Measurements from ENCODE around the gene GOSR1.
"Not testable (repeated sequence)": the region's sequence is repeated elsewhere in the genome, so short reads cannot be mapped to it uniquely, and the experiment has no call there.

Gene GOSR1

DNA sequence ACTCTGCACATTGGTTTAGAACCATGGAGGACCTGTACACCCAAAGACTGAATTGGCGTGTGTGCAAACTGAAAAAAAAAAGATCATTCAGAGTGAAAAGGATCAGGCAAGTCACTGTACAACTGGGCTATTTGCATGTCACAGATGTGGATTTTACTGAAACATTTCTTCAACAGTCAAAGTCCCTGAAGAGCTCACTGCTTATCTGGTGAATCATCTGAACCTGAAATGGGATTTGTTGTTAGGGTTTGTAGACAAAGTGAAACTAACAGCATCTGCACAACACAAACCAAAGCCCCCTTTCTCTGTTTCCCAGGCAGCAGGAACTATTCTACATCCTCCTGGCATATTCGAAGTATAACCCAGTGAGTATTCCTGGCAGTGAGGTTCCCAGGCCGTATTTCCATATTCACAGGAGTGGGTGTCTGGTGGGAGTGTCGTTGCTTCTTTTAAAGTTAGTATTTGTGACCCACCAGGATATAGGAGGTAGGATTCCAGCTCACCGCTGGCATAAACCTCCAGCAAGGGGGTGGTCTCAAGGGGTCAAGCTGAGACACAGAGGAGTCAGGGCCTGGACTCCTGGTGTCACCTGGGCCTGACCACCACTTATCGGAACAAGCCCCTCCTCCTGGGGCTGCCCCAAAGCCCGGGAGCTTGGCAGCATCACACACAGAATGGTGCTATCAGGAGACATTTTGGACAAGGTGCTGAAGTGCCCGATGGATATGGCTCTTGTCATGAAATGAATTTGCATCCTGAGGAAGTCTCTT, 80.9 kb downstream of the GOSR1 start:
- Histone ChIP-seq H3K27ac (no peak overlapping the region), H3K4me3 (ENCODE audit: low read depth in 1 of 2, low read length in 1 of 2) (no peak overlapping the region), H3K9me3 (no peaks in the 10 kb centered on the region), H3K36me3 (no peaks in the 10 kb centered on the region), H3K4me1 (ENCODE audit: control insufficient read depth in 1 of 2, insufficient read depth in 1 of 2, low read depth in 1 of 2, low read length in 1 of 2) (no peaks in the 10 kb centered on the region), H3K27me3 (no peaks in the 10 kb centered on the region)
- TF ChIP-seq, protein P1, sequence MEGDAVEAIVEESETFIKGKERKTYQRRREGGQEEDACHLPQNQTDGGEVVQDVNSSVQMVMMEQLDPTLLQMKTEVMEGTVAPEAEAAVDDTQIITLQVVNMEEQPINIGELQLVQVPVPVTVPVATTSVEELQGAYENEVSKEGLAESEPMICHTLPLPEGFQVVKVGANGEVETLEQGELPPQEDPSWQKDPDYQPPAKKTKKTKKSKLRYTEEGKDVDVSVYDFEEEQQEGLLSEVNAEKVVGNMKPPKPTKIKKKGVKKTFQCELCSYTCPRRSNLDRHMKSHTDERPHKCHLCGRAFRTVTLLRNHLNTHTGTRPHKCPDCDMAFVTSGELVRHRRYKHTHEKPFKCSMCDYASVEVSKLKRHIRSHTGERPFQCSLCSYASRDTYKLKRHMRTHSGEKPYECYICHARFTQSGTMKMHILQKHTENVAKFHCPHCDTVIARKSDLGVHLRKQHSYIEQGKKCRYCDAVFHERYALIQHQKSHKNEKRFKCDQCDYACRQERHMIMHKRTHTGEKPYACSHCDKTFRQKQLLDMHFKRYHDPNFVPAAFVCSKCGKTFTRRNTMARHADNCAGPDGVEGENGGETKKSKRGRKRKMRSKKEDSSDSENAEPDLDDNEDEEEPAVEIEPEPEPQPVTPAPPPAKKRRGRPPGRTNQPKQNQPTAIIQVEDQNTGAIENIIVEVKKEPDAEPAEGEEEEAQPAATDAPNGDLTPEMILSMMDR (IDR thresholded peaks at IDR 0.05), result no peak

DNA sequence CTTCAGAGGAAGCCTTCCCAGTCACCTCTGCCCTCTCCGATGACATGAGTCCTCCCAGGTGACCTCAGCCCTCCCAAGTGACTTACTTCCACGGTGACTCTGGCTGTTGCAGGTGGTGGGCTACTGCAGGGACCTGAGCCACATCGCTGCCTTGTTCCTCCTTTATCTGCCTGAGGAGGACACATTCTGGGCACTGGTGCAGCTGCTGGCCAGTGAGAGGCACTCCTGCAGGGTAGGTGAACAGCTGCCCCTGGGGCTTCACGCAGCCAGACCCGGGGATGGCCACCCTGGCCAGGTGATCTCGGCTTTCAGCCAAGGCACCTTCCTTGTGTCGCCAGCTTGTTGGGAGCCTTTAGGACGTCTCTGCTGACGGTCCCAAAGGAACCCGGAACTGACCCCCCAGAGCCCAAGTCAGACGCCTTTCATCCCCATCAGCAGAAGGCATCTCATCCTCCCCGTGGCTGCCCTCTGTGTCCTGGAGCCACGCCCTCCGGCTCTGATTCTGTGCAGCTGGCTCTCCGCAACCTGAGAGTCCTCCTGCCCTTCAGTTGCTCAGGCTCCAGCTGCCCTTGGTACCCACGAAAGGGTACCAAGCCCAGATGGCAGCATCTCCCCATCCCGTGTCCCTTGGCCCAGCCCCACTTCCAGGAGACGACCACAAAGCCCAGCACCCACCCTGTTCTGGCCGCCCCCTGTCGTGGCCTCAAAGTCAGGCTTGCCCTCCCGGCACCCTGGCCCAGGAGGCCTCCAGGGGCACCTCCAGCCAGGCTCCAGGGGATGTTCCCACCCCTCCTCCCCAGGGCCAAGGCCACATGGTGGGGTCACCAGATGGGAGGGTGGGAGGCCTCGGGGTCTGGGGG, 81.7 kb downstream of the GOSR1 start:
- Histone ChIP-seq H3K4me3 (ENCODE audit: low read depth in 1 of 2, low read length in 1 of 2) (no peak overlapping the region), H3K27ac (no peak overlapping the region), H3K27me3 (no peaks in the 10 kb centered on the region), H3K36me3 (no peaks in the 10 kb centered on the region), H3K4me1 (ENCODE audit: control insufficient read depth in 1 of 2, insufficient read depth in 1 of 2, low read depth in 1 of 2, low read length in 1 of 2) (no peaks in the 10 kb centered on the region), H3K9me3 (no peaks in the 10 kb centered on the region)
- TF ChIP-seq, protein P1 (IDR thresholded peaks at IDR 0.05), result no peak

DNA sequence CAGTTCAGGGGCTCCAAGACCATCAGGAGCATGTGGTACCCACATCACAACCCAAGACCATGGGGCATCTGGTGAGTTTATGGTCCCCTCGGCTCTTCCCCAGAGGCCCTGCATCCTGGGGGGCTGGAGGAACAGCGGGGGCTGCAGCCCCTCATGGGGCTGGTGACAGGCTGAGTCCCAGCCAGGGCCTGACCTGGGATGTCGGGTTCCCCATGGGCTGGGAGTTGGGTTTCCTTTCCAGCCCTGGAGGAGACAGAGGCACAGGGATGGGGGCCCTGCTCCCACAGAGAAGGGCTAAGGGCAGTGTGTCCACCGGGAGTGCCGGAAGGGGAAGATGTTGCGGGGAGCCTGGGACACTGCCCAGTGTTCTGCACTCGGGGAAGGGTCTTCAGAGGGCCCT, 82.4 kb downstream of the GOSR1 start:
- Histone ChIP-seq H3K4me3 (ENCODE audit: low read depth in 1 of 2, low read length in 1 of 2) (no peak overlapping the region), H3K4me1 (ENCODE audit: control insufficient read depth in 1 of 2, insufficient read depth in 1 of 2, low read depth in 1 of 2, low read length in 1 of 2) (peaks cover 0 to 2% of the 10 kb centered on the region in 2 experiments), H3K27me3 (no peaks in the 10 kb centered on the region), H3K9me3 (no peaks in the 10 kb centered on the region), H3K36me3 (no peaks in the 10 kb centered on the region), H3K27ac (no peak overlapping the region)
- TF ChIP-seq, protein P1 (IDR thresholded peaks at IDR 0.05), result no peak

DNA sequence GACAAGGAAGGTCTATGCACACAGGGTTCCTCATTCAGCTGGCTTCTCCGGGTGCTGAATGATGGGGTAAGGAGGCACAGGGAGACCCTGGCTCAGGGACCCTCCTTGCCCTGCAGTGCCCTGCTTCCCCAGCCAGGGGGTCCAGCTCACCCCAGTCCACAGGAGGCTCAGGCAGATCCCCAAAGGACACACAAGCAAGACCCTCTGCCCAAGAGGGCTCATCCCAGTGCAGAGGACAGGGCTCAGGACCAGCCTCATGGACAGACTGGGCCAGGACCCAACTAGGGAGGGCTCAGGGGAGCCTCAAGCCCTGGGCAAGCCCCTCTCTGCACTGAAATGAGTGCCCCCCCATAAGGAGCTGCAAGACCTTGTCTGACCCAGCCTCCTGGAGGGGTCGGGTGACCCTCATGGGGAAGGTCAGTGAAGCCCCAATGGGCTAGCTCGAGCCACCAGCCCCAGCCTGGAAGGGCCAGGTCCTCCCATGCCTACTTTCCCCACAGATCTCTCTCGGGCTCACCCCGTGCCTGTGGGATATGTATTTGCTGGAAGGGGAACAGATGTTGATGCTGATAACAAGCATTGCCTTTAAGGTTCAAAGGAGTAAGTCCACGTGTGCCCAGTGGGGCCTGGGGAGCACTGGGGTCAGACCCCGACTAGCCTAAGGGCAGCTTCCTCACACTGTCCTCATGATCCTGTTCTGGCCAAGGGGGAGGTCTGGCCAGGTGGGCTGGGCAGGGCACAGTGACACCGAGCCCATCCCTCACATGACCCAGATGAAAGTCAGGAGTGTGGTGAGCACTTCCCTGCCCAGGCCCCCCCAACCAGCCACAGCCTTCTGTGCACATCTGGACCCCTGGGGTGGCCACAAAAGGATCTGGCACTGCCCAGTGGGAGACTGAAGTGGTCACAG, 83.2 kb downstream of the GOSR1 start:
- not testable (repeated sequence) for H3K4me3 ChIP-seq (ENCODE audit: low read depth in 1 of 2, low read length in 1 of 2); H3K27me3 ChIP-seq; H3K36me3 ChIP-seq; H3K4me1 ChIP-seq (ENCODE audit: control insufficient read depth in 1 of 2, insufficient read depth in 1 of 2, low read depth in 1 of 2, low read length in 1 of 2); H3K9me3 ChIP-seq; H3K27ac ChIP-seq

DNA sequence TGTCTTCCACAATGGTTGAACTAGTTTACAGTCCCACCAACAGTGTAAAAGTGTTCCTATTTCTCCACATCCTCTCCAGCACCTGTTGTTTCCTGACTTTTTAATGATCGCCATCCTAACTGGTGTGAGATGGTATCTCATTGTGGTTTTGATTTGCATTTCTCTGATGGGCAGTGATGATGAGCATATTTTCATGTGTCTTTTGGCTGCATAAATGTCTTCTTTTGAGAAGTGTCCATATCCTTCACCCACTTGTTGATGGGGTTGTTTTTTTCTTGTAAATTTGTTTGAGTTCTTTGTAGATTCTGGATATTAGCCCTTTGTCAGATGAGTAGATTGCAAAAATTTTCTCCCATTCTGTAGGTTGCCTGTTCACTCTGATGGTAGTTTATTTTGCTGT, 84.6 kb downstream of the GOSR1 start:
- not testable (repeated sequence) for H3K27me3 ChIP-seq; H3K9me3 ChIP-seq; H3K27ac ChIP-seq; H3K36me3 ChIP-seq; H3K4me1 ChIP-seq (ENCODE audit: control insufficient read depth in 1 of 2, insufficient read depth in 1 of 2, low read depth in 1 of 2, low read length in 1 of 2); H3K4me3 ChIP-seq (ENCODE audit: low read depth in 1 of 2, low read length in 1 of 2)

DNA sequence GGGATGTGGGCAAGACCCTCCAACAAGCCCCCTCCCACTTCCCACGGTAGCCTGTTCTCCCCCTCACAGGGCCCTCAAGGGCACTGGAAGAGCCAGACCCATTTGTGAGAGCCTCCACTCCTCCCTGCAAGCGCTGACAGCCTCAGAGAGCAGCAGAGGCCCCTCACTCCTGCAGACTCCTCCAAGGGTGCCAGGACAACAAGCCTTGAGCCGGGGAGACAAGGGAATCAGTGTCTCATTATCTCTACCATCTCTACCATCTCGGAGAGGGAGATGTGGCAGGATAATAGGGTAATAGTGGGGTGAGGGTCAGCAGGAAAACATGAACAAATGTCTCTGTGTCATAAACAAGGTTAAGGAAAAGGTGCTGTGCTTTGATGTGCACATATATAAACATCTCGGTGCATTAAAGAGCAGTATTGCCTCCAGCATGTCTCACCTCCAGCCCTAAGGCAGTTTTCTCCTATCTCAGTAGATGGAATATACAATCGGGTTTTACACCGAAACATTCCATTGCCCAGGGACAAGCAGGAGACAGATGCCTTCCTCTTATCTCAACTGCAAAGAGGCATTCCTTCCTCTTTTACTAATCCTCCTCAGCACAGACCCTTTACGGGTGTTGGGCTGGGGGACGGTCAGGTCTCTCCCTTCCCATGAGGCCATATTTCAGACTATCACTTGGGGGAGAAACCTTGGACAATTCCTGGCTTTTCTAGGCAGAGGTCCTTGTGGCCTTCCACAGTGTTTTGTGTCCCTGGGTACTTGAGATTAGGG, 86.1 kb downstream of the GOSR1 start:
- H3K36me3 ChIP-seq; H3K9me3 ChIP-seq; H3K27me3 ChIP-seq; H3K4me1 ChIP-seq (ENCODE audit: control insufficient read depth in 1 of 2, insufficient read depth in 1 of 2, low read depth in 1 of 2, low read length in 1 of 2); H3K4me3 ChIP-seq (ENCODE audit: low read depth in 1 of 2, low read length in 1 of 2); H3K27ac ChIP-seq: not testable (repeated sequence)

DNA sequence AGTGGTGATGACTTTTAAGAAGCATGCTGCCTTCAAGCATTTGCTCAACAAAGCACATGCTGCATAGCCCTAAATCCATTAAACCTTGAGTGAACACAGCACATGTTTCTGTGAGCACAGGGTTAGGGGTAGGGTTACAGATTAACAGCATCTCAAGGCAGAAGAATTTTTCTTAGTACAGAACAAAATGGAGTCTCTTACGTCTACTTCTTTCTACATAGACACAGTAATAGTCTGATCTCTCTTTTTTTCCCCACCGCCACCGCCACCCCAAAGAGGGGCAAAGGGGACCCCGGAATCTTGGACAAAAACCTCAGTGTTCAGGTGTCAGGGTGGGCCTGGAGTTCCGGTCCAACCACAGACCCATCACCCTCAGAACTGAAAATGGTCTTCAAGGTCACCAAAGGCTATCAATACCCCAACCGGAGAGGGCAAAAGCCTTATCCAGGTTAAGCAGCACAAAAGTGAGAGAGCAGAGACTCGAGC, 86.7 kb downstream of the GOSR1 start:
- not testable (repeated sequence) for H3K9me3 ChIP-seq; H3K36me3 ChIP-seq; H3K27ac ChIP-seq; H3K4me1 ChIP-seq (ENCODE audit: control insufficient read depth in 1 of 2, insufficient read depth in 1 of 2, low read depth in 1 of 2, low read length in 1 of 2); H3K27me3 ChIP-seq; H3K4me3 ChIP-seq (ENCODE audit: low read depth in 1 of 2, low read length in 1 of 2)

DNA sequence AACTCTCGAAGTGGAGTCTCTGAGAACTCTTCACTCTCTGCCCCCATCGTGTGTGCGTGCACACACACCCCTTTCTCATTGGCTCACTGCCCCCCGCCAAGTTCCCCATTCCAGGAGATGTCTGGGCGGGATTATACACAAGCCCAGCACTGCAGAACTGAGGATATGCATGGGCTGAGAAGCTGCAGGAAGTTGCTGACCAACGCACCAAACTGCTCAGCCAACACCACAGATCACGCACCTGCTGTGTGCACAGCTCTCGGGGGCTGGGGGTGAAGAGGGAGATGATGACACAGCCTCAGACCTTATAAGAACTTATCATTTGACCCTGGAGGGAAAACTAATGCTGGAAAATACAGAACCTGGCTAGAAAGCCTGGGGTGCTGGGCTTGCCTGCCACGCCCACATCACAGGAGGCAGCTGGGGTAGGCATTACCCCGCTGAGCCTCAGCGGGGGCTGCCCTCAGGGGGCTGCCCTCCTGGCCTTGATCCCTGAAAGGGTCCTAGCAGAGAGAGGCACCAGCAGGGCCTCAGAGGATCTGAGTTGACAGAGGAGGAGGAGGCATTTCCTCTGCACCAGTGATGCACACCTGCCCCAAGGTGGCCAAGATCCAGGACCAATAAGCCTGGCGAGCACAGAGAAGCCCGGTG, 87.3 kb downstream of the GOSR1 start:
- not testable (repeated sequence) for H3K27me3 ChIP-seq; H3K27ac ChIP-seq; H3K36me3 ChIP-seq; H3K4me1 ChIP-seq (ENCODE audit: control insufficient read depth in 1 of 2, insufficient read depth in 1 of 2, low read depth in 1 of 2, low read length in 1 of 2); H3K4me3 ChIP-seq (ENCODE audit: low read depth in 1 of 2, low read length in 1 of 2); H3K9me3 ChIP-seq

Data from neutrophil (primary cell).